HT1080 (cell line): ENCODE results near the gene NDUFB10. TPM values are rescaled to one million over a fixed set of nuclear protein-coding genes. Genes with fewer than 3 reads are reported as not detected.
"Not testable (repeated sequence)": the region's sequence is repeated elsewhere in the genome, so short reads cannot be mapped to it uniquely, and the experiment has no call there.

ENCODE experiments used
- DNase-seq: peaks from one replicate; pipeline ENCODE4 v3.0.0-alpha.2; 2015; ENCODE audit warnings: low read depth
- polyA plus RNA-seq, 2 experiments: library from polyadenylated mRNA; depleted of rRNA; stranded (reverse); fragments of >200 nt; gene quantifications; 2 replicates each; pipeline ENCODE4 v1.2.3, GENCODE V29; 2015
- total RNA-seq: library from RNA; depleted of rRNA; stranded (reverse); fragments of >200 nt; shearing (Covaris generic); gene quantifications from 2 replicates; pipeline ENCODE4 v1.2.3, GENCODE V29; 2014; rRNA removed

Gene NDUFB10
- total RNA-seq = 559 and 621 TPM in 2 replicates
- polyA plus RNA-seq (2015; cell fraction: cytosol; rRNA removed) = 343 and 350 TPM in 2 replicates
- polyA plus RNA-seq (2015; cell fraction: nucleus; rRNA removed) = 82.3 and 99.9 TPM in 2 replicates

DNA sequence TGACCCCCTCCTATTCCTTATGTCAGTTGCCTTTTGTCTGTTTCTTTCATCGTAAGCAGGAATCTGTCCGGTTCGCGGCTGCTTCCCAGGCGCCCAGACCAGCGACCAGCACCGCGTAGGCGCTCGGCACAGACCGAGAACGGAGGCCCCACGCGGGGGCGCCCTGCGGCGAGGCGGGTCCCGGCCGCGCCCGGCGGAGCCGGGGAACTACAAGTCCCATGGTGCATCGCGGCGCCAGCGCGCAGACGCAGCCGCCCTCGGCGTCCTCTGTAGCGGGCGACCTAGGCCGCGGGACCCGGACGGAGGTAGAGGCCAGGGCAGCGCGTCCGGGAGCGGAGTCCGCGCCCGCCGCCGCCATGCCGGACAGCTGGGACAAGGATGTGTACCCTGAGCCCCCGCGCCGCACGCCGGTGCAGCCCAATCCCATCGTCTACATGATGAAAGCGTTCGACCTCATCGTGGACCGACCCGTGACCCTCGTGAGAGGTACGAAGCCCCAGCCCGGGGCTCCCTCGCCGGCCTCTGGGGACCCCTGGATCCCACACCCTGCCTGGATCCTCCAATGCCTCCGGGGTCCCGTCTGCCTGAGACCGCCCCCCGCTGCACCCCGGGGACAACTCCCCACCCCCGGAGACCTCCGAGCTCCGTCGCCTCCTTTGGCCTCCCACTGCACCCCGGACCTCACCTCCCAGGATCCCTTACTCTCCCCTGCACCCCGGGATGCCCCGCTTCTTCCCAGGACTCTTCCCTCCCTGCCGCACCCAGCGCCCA lies at the start of gene NDUFB10:
NDUFB10 (plus strand) TSS at position 270 of the 771 bp plus-strand sequence; CDS start at position 357, 87 bp downstream.
- peak; percentile 87 for DNase-seq

DNA sequence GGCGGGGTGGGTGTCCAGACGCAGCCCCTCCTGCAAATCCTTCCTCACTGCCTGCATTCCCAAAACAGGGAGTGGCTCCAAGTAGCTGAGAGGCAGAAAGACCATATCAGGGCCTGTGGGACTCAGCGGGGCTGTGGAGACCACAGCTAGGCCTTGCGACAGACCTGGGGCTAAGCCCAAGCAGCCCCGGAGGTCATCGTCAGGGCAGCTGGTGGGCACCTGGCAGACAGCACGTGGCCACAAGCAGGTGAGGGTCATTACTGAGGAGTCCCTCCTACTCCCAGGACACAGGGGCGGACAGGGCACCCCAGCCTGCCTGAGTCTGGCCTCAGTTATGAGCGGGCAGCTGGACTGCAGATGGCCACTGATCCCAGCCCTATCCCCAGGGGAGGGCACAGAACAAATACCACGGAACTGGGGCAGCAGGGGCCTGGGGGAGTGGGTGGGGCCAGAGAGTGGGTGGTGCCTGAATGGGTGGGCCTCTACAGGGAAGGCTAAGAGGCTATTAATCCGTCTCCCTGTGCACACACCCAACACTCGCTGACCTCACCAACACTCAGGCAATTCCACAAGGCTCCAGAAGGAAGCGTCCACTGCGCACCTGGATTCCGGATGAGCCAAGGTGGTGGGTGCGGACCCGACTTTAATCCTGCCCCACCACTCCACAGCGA lies 49.6 kb upstream of the NDUFB10 start:
- DNase-seq = no peak

DNA sequence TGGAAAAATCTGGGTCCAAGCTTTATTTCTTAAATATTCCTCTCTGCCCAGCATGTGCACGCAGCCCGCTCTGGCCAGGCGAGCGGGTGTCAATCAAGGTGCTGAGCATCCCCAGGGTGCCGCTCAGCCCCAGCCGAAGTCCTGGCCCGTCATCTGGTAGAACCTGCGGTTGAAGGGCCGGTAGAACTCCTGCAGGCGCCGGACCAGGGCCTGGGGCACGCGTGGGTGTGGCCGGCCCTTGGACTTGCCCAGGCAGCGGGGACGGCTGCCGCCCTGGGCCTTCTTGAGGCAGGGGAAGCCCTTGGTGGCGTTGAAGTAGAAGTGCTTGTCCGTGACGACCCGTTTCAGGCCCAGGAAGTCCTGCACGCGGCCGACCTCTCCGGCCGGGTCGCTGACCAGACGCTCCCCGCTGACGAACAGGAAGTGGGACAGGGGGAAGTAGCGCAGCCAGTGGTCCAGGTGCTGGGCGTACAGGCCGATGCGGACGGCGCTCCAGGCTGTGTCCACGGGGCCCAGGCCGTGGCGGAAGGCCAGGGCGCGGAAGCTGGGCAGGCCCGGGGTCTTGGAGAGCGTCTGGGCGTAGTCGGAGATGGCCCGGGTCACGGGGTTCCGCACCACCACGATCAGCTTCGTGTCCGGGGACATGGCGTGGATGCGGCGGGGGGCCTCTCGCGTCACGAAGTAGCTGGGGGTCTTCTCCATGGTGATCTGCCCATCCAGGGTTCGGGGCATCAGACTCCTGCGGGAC lies 47.7 kb upstream of the NDUFB10 start:
- DNase-seq = no peak

DNA sequence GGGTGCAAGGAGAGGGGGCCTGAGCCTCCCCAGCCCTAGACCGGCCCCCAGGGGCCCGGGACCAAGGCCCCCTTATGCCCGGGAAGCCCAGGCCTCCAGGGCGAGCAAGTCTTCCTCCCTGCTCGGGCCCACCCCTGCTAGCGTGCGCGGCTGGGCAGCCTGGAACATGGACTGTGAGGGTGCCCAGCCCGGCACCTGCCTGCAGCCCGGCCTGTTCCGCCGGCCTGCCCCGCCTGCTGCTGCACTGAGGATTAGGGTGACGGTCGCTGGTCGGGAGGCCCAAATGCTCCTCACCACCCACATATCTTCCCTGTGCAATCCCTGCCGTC lies 47.2 kb upstream of the NDUFB10 start:
- no peak for DNase-seq

DNA sequence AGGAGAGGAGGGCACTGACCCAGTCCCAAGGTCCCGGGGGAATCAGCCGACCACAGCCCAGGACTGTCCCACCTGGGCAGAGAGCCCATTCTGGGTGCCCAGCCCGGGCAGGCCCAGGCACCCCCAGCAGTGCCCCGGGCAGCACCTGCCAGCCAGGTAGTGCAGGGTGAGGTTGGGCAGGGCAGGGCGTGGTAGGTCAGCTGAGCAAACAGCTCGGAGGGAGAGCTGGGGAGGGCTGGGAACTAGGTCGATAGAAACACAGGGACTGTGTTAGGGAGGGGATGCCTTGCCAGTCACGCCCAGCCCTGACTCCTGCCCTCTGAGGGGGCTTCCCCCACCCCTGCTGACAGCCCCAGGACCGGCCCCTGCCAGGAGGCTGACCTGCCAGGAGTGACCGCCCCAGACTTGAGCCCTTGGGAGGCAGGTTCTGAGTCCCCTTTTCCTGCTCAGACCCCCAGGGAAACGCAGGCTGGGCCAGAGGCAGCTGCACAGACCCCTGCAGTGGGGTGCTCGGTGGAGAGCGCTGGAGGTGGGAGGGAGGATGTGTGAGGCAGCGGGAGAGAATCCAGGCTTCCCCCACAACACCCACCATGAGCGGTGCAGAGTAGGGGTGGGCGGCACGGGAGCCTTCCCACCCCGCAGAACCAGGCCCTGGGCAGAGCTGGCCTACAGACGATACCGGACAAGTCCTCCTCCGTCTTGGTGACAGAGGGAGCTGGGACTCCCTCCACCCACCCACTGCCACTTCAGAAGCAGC lies 45.8 kb upstream of the NDUFB10 start:
- DNase-seq = no peak

DNA sequence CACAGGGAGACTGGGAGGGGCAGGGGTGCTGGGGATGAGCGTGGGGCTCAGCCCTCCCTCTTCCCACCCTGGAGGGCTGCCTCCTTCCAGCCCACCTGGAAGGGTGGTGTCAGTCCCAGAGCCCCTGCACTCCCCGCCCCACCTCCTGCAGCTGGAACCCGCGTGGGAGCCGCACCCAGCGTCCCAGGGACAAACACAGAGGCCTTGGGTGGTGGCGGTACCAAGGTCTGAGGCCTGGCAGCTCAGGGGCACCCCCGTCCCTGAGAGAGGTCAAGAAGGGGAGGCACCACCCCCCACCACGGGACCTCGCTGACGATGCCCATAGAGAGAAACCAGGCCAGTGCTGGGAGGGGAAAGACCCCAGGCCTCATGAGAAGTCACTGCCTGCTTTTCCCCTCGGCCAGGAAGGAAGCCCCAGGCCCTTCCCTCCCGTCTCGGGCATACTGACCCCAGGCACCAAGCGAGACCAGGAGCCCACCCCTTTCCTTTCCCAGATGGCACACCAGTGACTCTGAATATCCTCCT lies 45.2 kb upstream of the NDUFB10 start:
- DNase-seq = no peak

DNA sequence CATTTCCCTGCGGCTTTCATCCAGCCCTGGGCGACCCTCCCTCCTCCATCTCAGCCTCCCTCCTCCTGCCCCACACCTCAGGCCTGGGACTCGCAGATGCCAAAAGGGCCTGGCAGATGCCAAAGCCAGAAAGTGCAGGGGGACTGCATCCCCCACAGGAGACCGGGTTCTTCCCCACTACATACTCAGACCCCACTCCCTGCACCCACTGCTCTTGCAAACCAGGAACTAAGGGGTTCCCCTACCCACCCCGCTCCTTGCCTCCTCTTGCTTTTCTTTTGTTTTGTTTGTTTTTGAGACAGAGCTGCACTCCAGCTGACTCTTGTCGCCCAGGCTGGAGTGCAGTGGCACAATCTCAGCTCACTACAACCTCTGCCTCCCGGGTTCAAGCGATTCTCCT lies 44.4 kb upstream of the NDUFB10 start:
- no peak for DNase-seq

DNA sequence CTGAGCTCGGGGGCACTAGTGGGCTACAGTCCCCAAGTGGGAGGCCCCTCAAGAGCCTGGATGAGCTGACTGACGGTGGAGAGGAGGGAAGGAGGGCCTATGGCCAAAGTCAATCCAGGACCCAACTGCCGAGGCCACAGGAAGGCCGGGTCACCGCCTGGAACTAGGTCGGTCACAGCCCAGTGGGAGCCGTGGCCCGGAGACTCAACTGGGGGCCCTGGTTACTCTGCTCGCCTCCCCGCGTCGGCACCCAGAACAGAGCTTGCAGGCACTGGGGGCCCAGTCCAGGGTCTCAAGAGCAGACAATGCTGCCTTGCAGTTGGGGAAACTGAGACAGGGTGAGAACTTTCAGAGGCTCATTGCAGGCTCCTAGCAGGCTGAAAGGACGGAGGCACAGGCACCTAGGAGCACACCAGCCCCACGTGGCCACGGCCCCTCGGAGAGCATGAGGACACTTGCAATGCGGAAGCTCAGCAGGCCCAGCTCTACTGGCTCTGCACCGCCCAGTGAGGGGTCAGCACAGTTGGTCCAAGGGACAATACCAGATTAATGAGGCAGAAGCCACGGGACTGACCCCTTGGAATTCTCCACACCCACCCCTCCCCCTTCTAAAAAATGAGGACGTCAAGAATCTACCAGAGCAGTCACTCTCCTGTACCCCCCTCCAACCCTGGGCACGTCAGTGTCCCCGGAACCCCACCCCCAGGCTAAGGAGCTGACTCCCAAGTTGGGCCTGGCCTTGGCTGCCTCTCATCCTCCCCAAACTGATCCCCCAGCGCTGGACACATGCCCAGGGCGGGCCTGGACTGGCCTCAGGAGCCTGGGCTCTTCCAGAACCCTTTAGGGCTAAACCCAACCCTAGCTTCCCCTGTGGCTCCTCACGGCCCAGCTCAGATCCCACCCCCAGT lies 43.4 kb upstream of the NDUFB10 start:
- DNase-seq = no peak

DNA sequence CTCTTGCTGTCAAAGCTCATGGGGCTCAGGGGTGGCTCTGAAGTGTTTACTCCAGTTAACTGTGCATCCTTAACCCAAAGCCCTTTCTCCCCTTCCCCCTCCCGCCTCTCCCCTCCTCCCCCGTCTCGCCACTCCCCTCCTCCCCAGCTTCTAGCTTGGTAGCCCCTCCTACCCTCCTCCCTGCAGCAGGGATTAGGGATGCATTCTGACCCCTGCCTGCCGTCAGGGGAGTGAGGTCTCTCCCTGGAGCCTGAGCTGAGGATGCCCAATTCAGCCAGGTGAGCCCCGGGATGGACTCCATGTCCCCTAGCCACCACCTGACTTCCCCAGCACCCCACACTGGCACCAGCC lies 42.7 kb upstream of the NDUFB10 start:
- no peak for DNase-seq

DNA sequence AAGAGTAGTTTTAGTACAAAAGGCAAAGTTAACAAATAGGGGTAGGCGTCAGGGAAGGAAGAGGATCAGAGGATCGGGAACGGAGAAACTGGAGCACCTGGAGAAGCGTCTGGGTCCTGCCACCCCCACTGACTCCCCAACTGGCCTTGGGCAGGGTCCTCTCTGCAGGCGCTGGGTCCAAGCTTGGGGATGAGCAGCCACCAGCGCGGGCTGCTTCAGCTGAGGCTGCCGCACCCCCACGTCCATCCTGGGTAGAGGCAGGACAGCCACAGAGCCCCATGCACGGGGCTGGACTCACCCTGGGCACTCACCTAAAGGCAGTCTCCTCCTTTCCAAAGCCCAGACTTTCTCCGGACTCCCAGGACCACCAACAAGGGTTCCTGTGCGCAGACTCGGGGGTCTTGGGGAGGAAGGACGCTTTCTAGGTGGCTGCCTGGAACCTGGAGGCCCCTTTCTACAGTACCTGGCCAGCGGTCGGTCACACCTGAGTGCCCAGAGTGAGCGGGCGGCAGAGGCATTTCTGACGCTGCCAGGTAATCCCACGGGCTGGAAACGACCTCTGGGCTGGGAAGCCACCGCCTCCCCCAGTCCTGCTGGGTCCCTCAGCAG lies 42.2 kb upstream of the NDUFB10 start:
- no peak for DNase-seq

DNA sequence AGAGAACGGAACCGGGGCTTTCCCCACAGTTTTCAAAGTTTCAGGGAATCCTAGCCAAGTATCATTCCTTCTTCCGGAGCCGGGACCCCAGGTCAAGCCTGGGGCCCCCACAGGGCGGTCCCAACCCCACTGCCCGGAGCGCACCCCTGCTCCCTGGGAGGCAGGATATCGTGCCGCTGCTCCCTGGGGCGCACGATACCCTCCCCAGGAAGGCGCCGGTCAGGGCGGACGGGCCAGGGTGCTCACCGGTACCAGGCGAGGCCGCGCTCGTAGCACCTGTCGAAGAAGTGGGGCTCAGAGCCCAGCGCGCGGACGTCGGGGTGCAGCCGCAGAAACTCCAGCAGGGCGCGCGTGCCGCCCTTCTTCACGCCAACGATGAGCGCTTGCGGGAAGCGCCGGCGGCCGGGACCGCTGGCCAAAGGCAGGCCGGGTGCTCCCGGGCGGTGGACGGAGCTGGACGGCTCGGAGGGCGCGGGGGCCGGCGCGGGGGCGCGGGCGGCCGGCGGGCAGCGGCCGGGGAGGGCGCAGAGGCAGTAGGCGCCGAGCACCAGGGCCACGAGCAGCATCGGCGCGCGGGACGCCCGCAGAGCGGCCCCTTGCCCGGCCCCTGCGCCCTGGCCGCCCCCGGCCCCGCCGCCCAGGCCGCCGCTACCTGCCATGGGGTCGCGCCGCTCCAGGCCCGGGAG lies 41.5 kb upstream of the NDUFB10 start:
- DNase-seq = no peak

DNA sequence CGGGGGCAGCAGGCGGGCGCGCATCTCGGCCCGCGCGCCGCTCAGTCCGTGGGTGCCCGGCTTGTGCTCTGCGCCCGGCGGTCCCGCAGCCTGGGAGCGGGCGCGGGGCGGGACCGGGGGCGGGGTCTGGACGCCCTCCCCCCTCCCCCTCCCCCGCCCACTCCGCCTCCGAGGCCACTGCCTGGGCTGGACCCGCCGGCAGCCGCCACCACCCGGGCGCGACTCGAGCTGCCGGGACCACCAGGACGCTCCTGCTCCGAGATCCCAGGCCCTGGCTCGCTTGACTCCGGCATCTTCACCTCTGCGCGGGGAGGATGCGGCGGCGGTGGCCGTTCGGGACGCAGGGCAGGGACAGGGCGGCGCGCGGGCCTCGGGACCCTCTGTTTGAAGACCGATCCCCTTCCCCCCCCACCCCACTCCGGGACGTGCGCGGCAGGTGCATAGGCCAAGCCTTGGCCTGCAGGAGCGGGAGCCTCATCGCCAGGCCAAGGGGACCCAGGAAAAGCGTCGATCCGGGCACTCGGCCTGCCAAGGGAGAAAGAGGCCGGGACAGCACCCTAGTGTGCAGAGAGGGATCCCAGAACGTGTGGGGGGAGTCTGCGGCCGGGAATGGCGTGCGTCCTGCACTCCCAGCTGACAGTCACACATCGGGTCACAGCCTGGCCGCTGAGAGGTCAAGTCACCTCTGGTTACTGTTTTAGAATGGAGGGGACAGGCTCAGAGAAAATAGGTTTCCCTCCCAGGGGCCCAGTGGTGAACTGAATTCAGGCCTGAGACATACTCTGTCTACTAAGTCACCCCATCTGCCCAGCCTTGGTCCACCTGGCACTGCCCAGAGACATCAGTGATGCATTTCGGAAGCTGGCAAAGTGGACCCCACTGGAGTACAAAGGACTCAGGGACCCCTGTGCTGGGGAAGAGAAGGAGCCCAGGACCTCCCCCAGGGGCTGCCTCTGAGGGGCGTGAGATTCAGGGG lies 40.7 kb upstream of the NDUFB10 start, which contains the start of gene HS3ST6:
HS3ST6 (minus strand) TSS at position 65 of the 976 bp plus-strand sequence. CDS start 92 bp downstream, outside the sequence.
- no peak for DNase-seq

DNA sequence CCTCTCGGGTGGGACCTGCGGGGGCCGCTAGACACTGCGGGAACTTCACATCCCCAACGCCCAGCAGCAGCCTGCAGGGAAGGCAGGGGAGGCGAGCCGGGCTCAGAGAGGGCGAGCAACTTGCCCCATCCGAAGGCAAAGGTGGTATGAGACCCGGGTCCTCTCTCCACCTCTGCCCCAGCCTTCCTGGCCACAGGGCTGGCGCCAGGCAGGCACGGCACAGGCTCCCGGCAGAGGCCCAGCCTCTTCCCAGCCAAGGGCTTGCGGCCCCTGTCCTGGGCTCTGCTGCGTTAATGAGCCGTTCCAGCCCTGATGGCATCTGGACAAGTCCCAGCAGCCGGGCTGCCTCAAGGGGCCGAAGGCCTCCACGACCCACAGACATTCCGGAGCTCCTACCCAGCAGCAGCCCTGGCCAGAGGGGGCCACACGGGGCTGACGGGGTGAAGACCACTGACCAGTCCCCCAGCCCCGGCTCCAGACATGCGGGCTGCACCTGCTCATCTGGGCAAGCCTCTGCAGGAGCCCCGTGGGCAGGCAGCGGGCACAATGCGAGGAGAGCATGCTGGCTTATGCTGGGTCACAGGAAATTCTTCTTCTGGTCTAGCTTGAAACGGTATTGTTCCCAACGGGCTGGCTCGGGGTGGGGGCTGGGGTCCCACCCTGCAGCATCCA lies 39.9 kb upstream of the NDUFB10 start:
- no peak for DNase-seq

DNA sequence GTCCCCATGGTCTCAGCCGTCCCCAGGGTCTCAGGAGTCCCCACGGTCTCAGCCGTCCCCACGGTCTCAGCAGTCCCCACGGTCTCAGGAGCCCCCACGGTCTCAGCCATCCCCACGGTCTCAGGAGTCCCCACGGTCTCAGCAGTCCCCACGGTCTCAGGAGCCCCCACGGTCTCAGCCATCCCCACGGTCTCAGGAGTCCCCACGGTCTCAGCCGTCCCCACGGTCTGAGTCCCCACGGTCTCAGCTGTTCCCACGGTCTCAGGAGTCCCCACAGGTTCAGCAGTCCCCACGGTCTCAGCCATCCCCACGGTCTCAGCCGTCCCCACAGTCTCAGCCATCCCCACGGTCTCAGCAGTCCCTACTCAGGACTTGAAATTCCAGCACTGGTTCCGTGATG lies 39.2 kb upstream of the NDUFB10 start:
- not testable (repeated sequence) for DNase-seq

DNA sequence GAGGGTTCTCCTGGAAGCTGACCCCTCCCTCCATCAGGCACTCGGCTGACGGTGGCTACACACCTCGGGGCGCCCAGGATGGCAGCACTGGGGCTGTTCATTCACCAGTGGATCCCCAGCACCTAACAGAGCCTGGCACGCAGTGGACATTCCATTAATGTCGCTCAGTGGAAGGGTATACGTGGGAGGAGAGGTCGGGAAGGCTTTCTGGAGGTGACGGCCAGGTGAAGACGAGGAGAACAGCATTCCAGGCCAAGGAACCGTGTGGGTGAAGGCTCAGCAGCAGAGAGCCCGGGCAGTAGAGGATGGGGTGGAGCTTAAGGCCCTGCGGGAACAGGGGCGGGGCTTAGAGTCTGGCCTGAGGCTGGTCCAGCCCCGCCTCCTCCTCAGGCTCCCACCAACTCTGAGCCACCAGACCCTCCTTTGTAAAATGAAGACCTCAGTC lies 38.6 kb upstream of the NDUFB10 start:
- peak; percentile 33 for DNase-seq

DNA sequence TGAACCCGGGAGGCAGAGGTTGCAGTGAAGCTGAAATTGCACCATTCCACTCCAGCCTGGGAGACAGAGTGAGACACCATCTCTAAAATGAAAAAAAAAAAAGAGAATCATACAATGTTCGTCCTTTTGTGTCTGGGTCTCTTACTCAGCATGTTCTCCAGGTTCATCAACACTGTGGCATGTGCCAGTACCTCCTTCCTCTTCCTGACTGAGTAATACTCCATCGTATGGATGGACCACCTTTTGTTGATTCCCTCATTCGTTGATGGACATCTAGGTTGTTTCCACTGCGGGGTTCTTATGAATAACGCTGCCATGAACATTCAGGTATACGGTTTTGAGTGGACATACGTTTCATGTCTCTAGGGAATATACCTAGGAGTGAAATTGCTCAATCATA lies 37.0 kb upstream of the NDUFB10 start:
- DNase-seq = no peak
